ENCODE measurements around the gene FAM24B. TPM values are rescaled to one million over a fixed set of nuclear protein-coding genes. Genes with fewer than 3 reads are reported as not detected.

Gene FAM24B
- total and polyA plus RNA-seq, 2 donors, result 3.8 to 7.1 TPM

DNA sequence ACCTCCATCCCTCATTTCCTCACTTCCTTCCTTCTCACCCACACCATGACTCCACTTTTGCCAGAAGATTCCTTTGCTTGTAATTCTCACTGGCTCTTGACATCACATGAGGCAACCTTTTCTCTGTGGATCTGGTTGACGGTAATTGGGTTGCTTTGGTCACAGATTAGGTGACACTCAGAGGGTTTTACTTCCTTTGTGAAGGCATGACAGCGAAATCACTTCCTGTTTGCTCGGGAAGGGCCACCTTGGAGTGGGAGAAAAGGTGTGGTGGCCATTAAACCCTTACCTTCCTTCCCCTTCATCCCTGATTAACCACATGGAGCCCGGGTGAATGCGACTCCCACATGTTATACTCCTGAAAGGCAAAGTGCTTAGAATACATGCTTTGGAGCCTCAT lies 63.9 kb downstream of the FAM24B start:
- Histone ChIP-seq H3K27ac (ENCODE audit: low read depth in 1 of 2, low read length in 1 of 2) (no peak overlapping the region), H3K27me3 (ENCODE audit: control insufficient read depth in 2 of 2, insufficient read depth in 1 of 2, low read length in 1 of 2) (peaks cover 7 to 17% of the 10 kb centered on the region in 2 donors), H3K9me3 (ENCODE audit: control insufficient read depth in 2 of 2, insufficient read depth in 1 of 2, low read length in 1 of 2) (no peaks in the 10 kb centered on the region), H3K4me3 (ENCODE audit: low read length in 2 of 2) (no peak overlapping the region), H3K36me3 (ENCODE audit: control insufficient read depth in 2 of 2, insufficient read depth in 2 of 2, low read length in 1 of 2) (no peaks in the 10 kb centered on the region), H3K4me1 (ENCODE audit: control insufficient read depth in 2 of 2, insufficient read depth in 2 of 2, low read length in 2 of 2) (no peaks in the 10 kb centered on the region)
- DNase-seq (ENCODE audit: low read depth in 6 of 9, low spot score in 9 of 9), result no peak
- 75% methylated on average over 5 of the region's 5 CpGs for WGBS

DNA sequence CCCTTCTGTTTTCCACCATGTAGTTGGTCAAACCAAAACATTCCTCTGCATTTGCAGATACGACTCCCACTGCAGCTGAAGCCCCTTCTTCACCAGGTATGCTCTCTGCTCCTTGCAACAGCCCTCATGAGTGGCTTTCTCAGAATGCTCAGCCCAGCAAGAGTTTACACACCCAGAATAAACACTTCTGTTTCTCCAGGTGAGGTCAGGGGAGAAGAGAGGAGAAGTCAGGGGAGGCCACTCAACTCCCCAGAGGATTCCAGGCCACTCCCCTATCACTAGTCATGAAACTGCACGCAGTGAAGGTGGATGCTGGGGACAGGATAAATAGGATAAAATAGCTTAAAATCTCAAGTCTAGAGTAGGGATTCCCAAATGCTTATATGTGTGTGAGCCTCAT lies 64.9 kb downstream of the FAM24B start:
- H3K4me1 ChIP-seq (ENCODE audit: control insufficient read depth in 2 of 2, insufficient read depth in 2 of 2, low read length in 2 of 2), result no peaks in the 10 kb centered on the region
- WGBS, result 83% methylated on average over 2 of the region's 2 CpGs
- no peaks in the 10 kb centered on the region for H3K36me3 ChIP-seq (ENCODE audit: control insufficient read depth in 2 of 2, insufficient read depth in 2 of 2, low read length in 1 of 2)
- DNase-seq (ENCODE audit: low read depth in 6 of 9, low spot score in 9 of 9), result no peak
- no peaks in the 10 kb centered on the region for H3K9me3 ChIP-seq (ENCODE audit: control insufficient read depth in 2 of 2, insufficient read depth in 1 of 2, low read length in 1 of 2)
- H3K4me3 ChIP-seq (ENCODE audit: low read length in 2 of 2), result no peak overlapping the region
- peaks cover 7 to 12% of the 10 kb centered on the region in 2 donors for H3K27me3 ChIP-seq (ENCODE audit: control insufficient read depth in 2 of 2, insufficient read depth in 1 of 2, low read length in 1 of 2)
- no peak overlapping the region for H3K27ac ChIP-seq (ENCODE audit: low read depth in 1 of 2, low read length in 1 of 2)

DNA sequence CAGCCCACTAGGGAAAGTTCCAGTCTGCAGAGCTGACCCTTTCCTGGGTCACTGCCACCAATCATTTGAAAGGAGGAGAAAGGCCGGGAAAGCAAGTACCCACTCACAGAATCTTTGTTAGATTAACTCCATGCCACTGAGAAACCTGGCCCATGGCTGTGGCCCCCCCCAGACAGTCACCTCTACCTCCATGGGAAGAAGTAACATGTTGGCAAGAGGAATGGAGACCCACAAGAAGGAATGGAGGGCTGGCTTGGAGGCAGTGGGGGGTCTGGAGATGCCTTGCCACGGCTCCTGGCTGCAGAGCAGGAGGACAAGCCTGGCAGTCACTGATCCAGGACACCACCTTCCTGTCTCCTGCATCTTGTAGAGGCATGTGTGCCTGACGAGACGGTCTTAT lies 66.6 kb downstream of the FAM24B start:
- Histone ChIP-seq H3K27me3 (ENCODE audit: control insufficient read depth in 2 of 2, insufficient read depth in 1 of 2, low read length in 1 of 2) (peaks cover under 1 to 3% of the 10 kb centered on the region in 2 donors), H3K27ac (ENCODE audit: low read depth in 1 of 2, low read length in 1 of 2) (no peak overlapping the region), H3K4me1 (ENCODE audit: control insufficient read depth in 2 of 2, insufficient read depth in 2 of 2, low read length in 2 of 2) (no peaks in the 10 kb centered on the region), H3K9me3 (ENCODE audit: control insufficient read depth in 2 of 2, insufficient read depth in 1 of 2, low read length in 1 of 2) (no peaks in the 10 kb centered on the region), H3K36me3 (ENCODE audit: control insufficient read depth in 2 of 2, insufficient read depth in 2 of 2, low read length in 1 of 2) (no peaks in the 10 kb centered on the region), H3K4me3 (ENCODE audit: low read length in 2 of 2) (no peak overlapping the region)
- WGBS, result 91% methylated on average over 4 of the region's 4 CpGs
- no peak for DNase-seq (ENCODE audit: low read depth in 6 of 9, low spot score in 9 of 9)

DNA sequence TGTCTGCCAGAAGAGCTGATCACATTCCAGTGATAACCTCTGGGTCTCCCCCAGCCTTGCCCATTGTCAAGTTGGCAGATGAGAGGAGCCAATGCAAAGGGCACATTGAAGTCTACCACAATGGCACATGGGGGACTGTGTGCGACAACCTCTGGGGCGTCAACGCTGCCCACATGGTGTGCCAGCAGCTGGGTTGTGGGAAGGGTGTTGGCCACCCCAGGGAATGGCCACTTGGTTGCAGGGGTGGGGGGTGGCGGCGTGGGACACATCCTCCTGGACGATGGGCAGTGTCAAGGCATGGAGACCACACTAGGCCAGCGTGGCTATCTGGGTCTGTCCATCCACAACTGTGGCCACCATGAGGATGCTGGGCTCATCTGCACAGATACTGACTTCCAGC lies 77.1 kb downstream of the FAM24B start:
- H3K4me1 ChIP-seq (ENCODE audit: control insufficient read depth in 2 of 2, insufficient read depth in 2 of 2, low read length in 2 of 2), result no peaks in the 10 kb centered on the region
- 91% methylated on average over 7 of the region's 7 CpGs for WGBS
- no peaks in the 10 kb centered on the region for H3K36me3 ChIP-seq (ENCODE audit: control insufficient read depth in 2 of 2, insufficient read depth in 2 of 2, low read length in 1 of 2)
- no peaks in the 10 kb centered on the region for H3K9me3 ChIP-seq (ENCODE audit: control insufficient read depth in 2 of 2, insufficient read depth in 1 of 2, low read length in 1 of 2)
- DNase-seq (ENCODE audit: low read depth in 6 of 9, low spot score in 9 of 9), result no peak
- no peak overlapping the region for H3K27ac ChIP-seq (ENCODE audit: low read depth in 1 of 2, low read length in 1 of 2)
- H3K4me3 ChIP-seq (ENCODE audit: low read length in 2 of 2), result no peak overlapping the region
- H3K27me3 ChIP-seq (ENCODE audit: control insufficient read depth in 2 of 2, insufficient read depth in 1 of 2, low read length in 1 of 2), result no peaks in the 10 kb centered on the region

Other genes with a start within 250 kb of the FAM24B start
- gene C10orf120, start 179.7 kb downstream of the FAM24B start, total RNA-seq, result not detected
- gene C10orf120, start 179.7 kb downstream of the FAM24B start, polyA plus RNA-seq, result 0.02 TPM
- 1.1 TPM for gene CUZD1, start 33.7 kb downstream of the FAM24B start, total RNA-seq
- gene CUZD1, start 33.7 kb downstream of the FAM24B start, polyA plus RNA-seq, result 3.1 TPM
- not detected for gene FAM24A, start 31.0 kb upstream of the FAM24B start, total RNA-seq
- not detected for gene FAM24A, start 31.0 kb upstream of the FAM24B start, polyA plus RNA-seq
- gene C10orf88, start 74.6 kb upstream of the FAM24B start, total RNA-seq, result 9.9 TPM
- 12.1 TPM for gene C10orf88, start 74.6 kb upstream of the FAM24B start, polyA plus RNA-seq
- 4.8 TPM for gene PSTK, start 100.8 kb upstream of the FAM24B start, total RNA-seq
- 5.0 TPM for gene PSTK, start 100.8 kb upstream of the FAM24B start, polyA plus RNA-seq
- gene IKZF5, start 129.2 kb upstream of the FAM24B start, total RNA-seq, result 4.2 TPM
- gene IKZF5, start 129.2 kb upstream of the FAM24B start, polyA plus RNA-seq, result 27.6 TPM
- gene ACADSB, start 129.4 kb upstream of the FAM24B start, total RNA-seq, result 5.9 TPM
- gene ACADSB, start 129.4 kb upstream of the FAM24B start, polyA plus RNA-seq, result 11.0 TPM

Data from thymus (tissue), 11 donors.